Neural progenitor cell (in vitro differentiated cells): ENCODE measurements around the gene LRRC1. TPM values are rescaled to one million over a fixed set of nuclear protein-coding genes. Genes with fewer than 3 reads are reported as not detected.

ENCODE experiments used
- DNase-seq: peaks from one replicate; pipeline ENCODE4 v3.0.0-alpha.2; 2016; ENCODE audit warnings: low spot score
- H2AFZ ChIP-seq: fragments of 200-600 bp; sonication (generic); replicated peaks from 2 replicates; pipeline ENCODE4 v1.6.1; 2016; ENCODE audit warnings: antibody characterized with exemption
- H3F3A ChIP-seq: fragments of 200-600 bp; sonication (generic); 2 replicates; pipeline ENCODE4 v1.6.1; 2016; ENCODE audit warnings: antibody characterized with exemption, low read depth
- H3K27ac ChIP-seq: fragments of 200-600 bp; sonication (generic); 2 replicates; pipeline ENCODE4 v1.5.1; 2016; ENCODE audit warnings: mild to moderate bottlenecking
- H3K27me3 ChIP-seq: fragments of 200-600 bp; sonication (generic); 2 replicates; pipeline ENCODE4 v1.6.1; 2016; ENCODE audit warnings: mild to moderate bottlenecking, moderate library complexity
- H3K36me3 ChIP-seq: fragments of 200-600 bp; sonication (generic); 2 replicates; pipeline ENCODE4 v1.5.1; 2016
- H3K4me1 ChIP-seq: fragments of 200-600 bp; sonication (generic); 2 replicates; pipeline ENCODE4 v1.6.1; 2016; ENCODE audit warnings: mixed run types
- H3K4me2 ChIP-seq: fragments of 200-600 bp; sonication (generic); 2 replicates; pipeline ENCODE4 v1.6.1; 2016
- H3K4me3 ChIP-seq: fragments of 200-600 bp; sonication (generic); 2 replicates; pipeline ENCODE4 v1.5.1; 2016
- H3K79me2 ChIP-seq: fragments of 200-600 bp; sonication (generic); 2 replicates; pipeline ENCODE4 v1.6.1; 2016; ENCODE audit warnings: low read depth
- H3K9ac ChIP-seq: fragments of 200-600 bp; sonication (generic); 2 replicates; pipeline ENCODE4 v1.6.1; 2016
- H3K9me3 ChIP-seq: fragments of 200-600 bp; sonication (generic); 2 replicates; pipeline ENCODE4 v1.5.1; 2016; ENCODE audit warnings: low read depth
- H4K20me1 ChIP-seq: fragments of 200-600 bp; sonication (generic); 2 replicates; pipeline ENCODE4 v1.6.1; 2016; ENCODE audit warnings: low read depth
- H3K27ac Mint-ChIP-seq: 3 replicates; pipeline ENCODE4 v1.8.0; 2021; ENCODE audit warnings: mixed read lengths
- H3K27me3 Mint-ChIP-seq: 2 replicates; pipeline ENCODE4 v1.8.0; 2022; ENCODE audit warnings: low read depth, mild to moderate bottlenecking, inconsistent platforms, moderate library complexity, mixed read lengths; ENCODE audit not compliant: insufficient read depth
- H3K36me3 Mint-ChIP-seq: 3 replicates; pipeline ENCODE4 v1.8.0; 2021; ENCODE audit warnings: mixed read lengths
- H3K4me1 Mint-ChIP-seq: 3 replicates; pipeline ENCODE4 v1.8.0; 2021; ENCODE audit warnings: mixed read lengths
- H3K4me3 Mint-ChIP-seq: 3 replicates; pipeline ENCODE4 v1.8.0; 2021; ENCODE audit warnings: mild to moderate bottlenecking, moderate library complexity, mixed read lengths
- H3K9me3 Mint-ChIP-seq: 3 replicates; pipeline ENCODE4 v1.8.0; 2020; ENCODE audit warnings: mixed read lengths
- CTCF ChIP-seq: fragments of 200-600 bp; sonication (generic); IDR thresholded peaks from 2 replicates; pipeline ENCODE4 v1.5.1; 2017; ENCODE audit warnings: antibody characterized with exemption, mild to moderate bottlenecking
- EZH2 ChIP-seq: fragments of 200-600 bp; sonication (generic); IDR thresholded peaks from 2 replicates; pipeline ENCODE4 v1.6.1; 2017; ENCODE audit warnings: antibody characterized with exemption, mild to moderate bottlenecking, moderate library complexity
- EZH2phosphoT487 ChIP-seq: fragments of 200-600 bp; sonication (generic); IDR thresholded peaks from 2 replicates; pipeline ENCODE4 v1.6.1; 2017; ENCODE audit warnings: antibody characterized with exemption
- total RNA-seq: library from RNA; depleted of rRNA; stranded (reverse); fragments of >200 nt; gene quantifications from 2 replicates; pipeline ENCODE4 v1.2.3, GENCODE V29; 2015; ENCODE audit warnings: low replicate concordance

The LRRC1 gene
- total RNA-seq, 1 donor from 2014 or later, result 14.0 TPM

GRCh38 chr6:53846250-53846649 lies 51.4 kb downstream of the LRRC1 start:
- H3K4me3 ChIP-seq, result no peak overlapping the region
- no peak overlapping the region for H3K27ac Mint-ChIP-seq

GRCh38 chr6:53847796-53848314 lies 53.0 kb downstream of the LRRC1 start:
- Mint-ChIP-seq H3K4me3 (no peak overlapping the region), H3K4me1 (no peaks in the 10 kb centered on the region), H3K36me3 (peaks cover 17% of the 10 kb centered on the region), H3K9me3 (peaks cover 6% of the 10 kb centered on the region), H3K27me3 (peaks cover 3% of the 10 kb centered on the region), H3K27ac (no peak overlapping the region)
- no peak overlapping the region for H3K4me2 ChIP-seq
- no peaks in the 10 kb centered on the region for H3F3A ChIP-seq
- peaks cover 13% of the 10 kb centered on the region for H3K4me1 ChIP-seq
- no peaks in the 10 kb centered on the region for H4K20me1 ChIP-seq
- no peaks in the 10 kb centered on the region for H3K27me3 ChIP-seq
- no peak overlapping the region for H3K9ac ChIP-seq
- TF ChIP-seq EZH2 (no peak), EZH2phosphoT487 (no peak), CTCF (no peak)
- H3K9me3 ChIP-seq, result no peaks in the 10 kb centered on the region
- H3K79me2 ChIP-seq, result no peaks in the 10 kb centered on the region
- no peak for DNase-seq
- no peaks in the 10 kb centered on the region for H3K36me3 ChIP-seq
- H2AFZ ChIP-seq, result no peak overlapping the region
- no peak overlapping the region for H3K27ac ChIP-seq
- H3K4me3 ChIP-seq, result no peak overlapping the region

More at GRCh38 chr6:53846250-53846649, 51.4 kb downstream of the LRRC1 start:
- TF ChIP-seq EZH2, result no peak
- TF ChIP-seq CTCF, result no peak
- no peak for TF ChIP-seq EZH2phosphoT487
- H3K36me3 Mint-ChIP-seq, result peaks cover 19% of the 10 kb centered on the region
- Histone ChIP-seq H3K9me3 (no peaks in the 10 kb centered on the region), H3F3A (no peaks in the 10 kb centered on the region), H3K9ac (no peak overlapping the region), H2AFZ (no peak overlapping the region), H3K79me2 (peaks cover 3% of the 10 kb centered on the region), H3K4me2 (no peak overlapping the region), H3K27me3 (no peaks in the 10 kb centered on the region), H3K27ac (no peak overlapping the region), H3K4me1 (peaks cover 21% of the 10 kb centered on the region), H3K36me3 (no peaks in the 10 kb centered on the region), H4K20me1 (no peaks in the 10 kb centered on the region)
- no peak for DNase-seq
- peaks cover 7% of the 10 kb centered on the region for H3K9me3 Mint-ChIP-seq
- no peak overlapping the region for H3K4me3 Mint-ChIP-seq
- no peaks in the 10 kb centered on the region for H3K4me1 Mint-ChIP-seq
- no peaks in the 10 kb centered on the region for H3K27me3 Mint-ChIP-seq

GRCh38 chr6:53850527-53850926 lies 55.7 kb downstream of the LRRC1 start:
- Mint-ChIP-seq H3K36me3 (peaks cover 7% of the 10 kb centered on the region), H3K4me1 (no peaks in the 10 kb centered on the region), H3K27me3 (peaks cover 3% of the 10 kb centered on the region), H3K4me3 (no peak overlapping the region), H3K9me3 (peaks cover 2% of the 10 kb centered on the region), H3K27ac (no peak overlapping the region)
- Histone ChIP-seq H2AFZ (no peak overlapping the region), H3K36me3 (no peaks in the 10 kb centered on the region), H3K9me3 (no peaks in the 10 kb centered on the region), H3K9ac (no peak overlapping the region), H3K27me3 (no peaks in the 10 kb centered on the region), H3F3A (no peaks in the 10 kb centered on the region), H3K4me2 (no peak overlapping the region), H3K27ac (no peak overlapping the region), H3K4me3 (no peak overlapping the region), H3K4me1 (no peaks in the 10 kb centered on the region), H4K20me1 (no peaks in the 10 kb centered on the region), H3K79me2 (no peaks in the 10 kb centered on the region)
- no peak for TF ChIP-seq EZH2phosphoT487
- TF ChIP-seq EZH2, result no peak
- TF ChIP-seq CTCF, result no peak
- DNase-seq, result no peak
